Jurkat, Clone E6-1 (cell line): Measurements from ENCODE around the gene EPB41L4B. TPM values are rescaled to one million over a fixed set of nuclear protein-coding genes. Genes with fewer than 3 reads are reported as not detected.
"Not testable (repeated sequence)": the region's sequence is repeated elsewhere in the genome, so short reads cannot be mapped to it uniquely, and the experiment has no call there.

ENCODE experiments used
- DNase-seq: peaks from one replicate; pipeline ENCODE4 v3.0.0-alpha.2; 2011; ENCODE audit warnings: low read depth, low spot score
- H3K4me3 ChIP-seq: 2 replicates; pipeline ENCODE4 v1.5.1; 2011; ENCODE audit warnings: mild to moderate bottlenecking, low read length, control low read depth, moderate library complexity
- polyA plus RNA-seq: library from polyadenylated mRNA; unstranded; fragments of >200 nt; gene quantifications from one replicate; pipeline ENCODE4 v1.2.1, GENCODE V29; 2012; ENCODE audit warnings: missing spikeins; ENCODE audit not compliant: insufficient read length, insufficient read depth

The EPB41L4B gene
- polyA plus RNA-seq: 5.9 TPM

GRCh38 chr9:109320742-109321448 is at the start of gene EPB41L4B:
Gene EPB41L4B, minus strand, starts transcription at chr9:109321059. Its CDS starts 613 bp downstream, at chr9:109320446.
- H3K4me3 ChIP-seq: peak within 1 kb of the TSS; percentile 27
- DNase-seq: peak; percentile 87

GRCh38 chr9:109369285-109369684 is 48.4 kb upstream of the EPB41L4B start:
- DNase-seq: no peak
- no peak overlapping the region for H3K4me3 ChIP-seq

- DNase-seq: no peak
These were observed 39.9 kb upstream of the EPB41L4B start for GRCh38 chr9:109360771-109361170.

GRCh38 chr9:109358968-109359603 is 38.2 kb upstream of the EPB41L4B start:
- H3K4me3 ChIP-seq, DNase-seq: not testable (repeated sequence)

More at GRCh38 chr9:109360771-109361170, 39.9 kb upstream of the EPB41L4B start:
- no peak overlapping the region for H3K4me3 ChIP-seq

GRCh38 chr9:109355564-109356297 is 34.9 kb upstream of the EPB41L4B start:
- DNase-seq: no peak
- H3K4me3 ChIP-seq: no peak overlapping the region

GRCh38 chr9:109354190-109354589 is 33.3 kb upstream of the EPB41L4B start:
- no peak for DNase-seq

GRCh38 chr9:109351032-109351431 is 30.2 kb upstream of the EPB41L4B start:
- no peak for DNase-seq
- H3K4me3 ChIP-seq: no peak overlapping the region

More at GRCh38 chr9:109354190-109354589, 33.3 kb upstream of the EPB41L4B start:
- no peak overlapping the region for H3K4me3 ChIP-seq

- no peak overlapping the region for H3K4me3 ChIP-seq
- DNase-seq: no peak
These were observed 28.6 kb upstream of the EPB41L4B start for GRCh38 chr9:109349421-109349846.

GRCh38 chr9:109346904-109347303 is 26.0 kb upstream of the EPB41L4B start:
- no peak overlapping the region for H3K4me3 ChIP-seq
- peak; percentile 9 for DNase-seq

GRCh38 chr9:109344866-109345265 is 24.0 kb upstream of the EPB41L4B start:
- H3K4me3 ChIP-seq: no peak overlapping the region
- no peak for DNase-seq

- DNase-seq: no peak
- no peak overlapping the region for H3K4me3 ChIP-seq
These were observed 22.0 kb upstream of the EPB41L4B start for GRCh38 chr9:109342878-109343277.

- DNase-seq: no peak
- H3K4me3 ChIP-seq: no peak overlapping the region
These were observed 20.7 kb upstream of the EPB41L4B start for GRCh38 chr9:109341561-109341960.

- DNase-seq, H3K4me3 ChIP-seq: not testable (repeated sequence)
These were observed 20.1 kb upstream of the EPB41L4B start for GRCh38 chr9:109340979-109341378.

GRCh38 chr9:109336409-109336808 is 15.6 kb upstream of the EPB41L4B start:
- DNase-seq: no peak

GRCh38 chr9:109335929-109336328 is 15.1 kb upstream of the EPB41L4B start:
- no peak for DNase-seq
- H3K4me3 ChIP-seq: no peak overlapping the region

More at GRCh38 chr9:109336409-109336808, 15.6 kb upstream of the EPB41L4B start:
- no peak overlapping the region for H3K4me3 ChIP-seq

- no peak for DNase-seq
- no peak overlapping the region for H3K4me3 ChIP-seq
These were observed 14.3 kb upstream of the EPB41L4B start for GRCh38 chr9:109335121-109335520.

- DNase-seq: no peak
- H3K4me3 ChIP-seq: no peak overlapping the region
These were observed 10.5 kb upstream of the EPB41L4B start for GRCh38 chr9:109331353-109331752.

- H3K4me3 ChIP-seq: no peak overlapping the region
- DNase-seq: no peak
These were observed 8.9 kb upstream of the EPB41L4B start for GRCh38 chr9:109329638-109330258.

GRCh38 chr9:109328978-109329637 is 8.2 kb upstream of the EPB41L4B start:
- DNase-seq: no peak
- no peak overlapping the region for H3K4me3 ChIP-seq
